Right lobe of liver (tissue), 6 donors: ENCODE measurements around the gene ACSL1. TPM values are rescaled to one million over a fixed set of nuclear protein-coding genes. Genes with fewer than 3 reads are reported as not detected.
A peak's percentile ranks its signal among the peaks of the same experiment; 100 is the strongest.

Source experiments
- ATAC-seq, 4 donors: fragments of 200-7000 bp; cut with Tn5 transposase; one replicate each; pipeline ENCODE4 v1.9.1; 2020; ENCODE audit warnings: mild to moderate bottlenecking in 4 of 4, moderate library complexity in 4 of 4
- DNase-seq, 3 donors: peaks; one replicate each; pipeline ENCODE4 v3.0.0-alpha.2; 2020
- H3K27ac ChIP-seq, 3 donors: fragments of 200-600 bp; one replicate each; pipeline ENCODE4 v1.8.0; 2022
- H3K27me3 ChIP-seq, 2 donors: fragments of 200-600 bp; one replicate each; pipeline ENCODE4 v1.8.0; 2022
- H3K36me3 ChIP-seq, 4 donors: fragments of 200-600 bp; sonication (generic) in 1 of 4; one replicate each; pipeline versions ENCODE4 v1.5.1 to v1.8.0; 2017 to 2022; ENCODE audit warnings: control low read depth in 1 of 4
- H3K4me1 ChIP-seq, 4 donors: fragments of 200-600 bp; sonication (generic) in 1 of 4; one replicate each; pipeline versions ENCODE4 v1.5.1 to v1.8.0; 2017 to 2022; ENCODE audit warnings: control low read depth in 1 of 4
- H3K4me3 ChIP-seq, 3 donors: fragments of 200-600 bp; one replicate each; pipeline ENCODE4 v1.8.0; 2022
- H3K9me3 ChIP-seq, 4 donors: fragments of 200-600 bp; sonication (generic) in 1 of 4; one replicate each; pipeline versions ENCODE4 v1.5.1 to v1.8.0; 2017 to 2022; ENCODE audit warnings: control low read depth in 1 of 4
- CTCF ChIP-seq, 4 donors: fragments of 200-600 bp in 3 of 4; fragments of 450-650 bp in 1 of 4; IDR thresholded peaks; one replicate each; pipeline versions ENCODE4 v1.5.1 to v1.8.0; 2016 to 2022; ENCODE audit warnings: antibody characterized with exemption in 4 of 4, mild to moderate bottlenecking in 2 of 4
- POLR2A ChIP-seq: fragments of 450-650 bp; IDR thresholded peaks from one replicate; pipeline ENCODE4 v1.6.1; 2017; ENCODE audit warnings: antibody characterized with exemption, mild to moderate bottlenecking
- WGBS: methylation state at CpG from one replicate; pipeline ENCODE4 v1.1.6; 2018; ENCODE audit warnings: low coverage, low lambda C conversion rate; ENCODE audit not compliant: insufficient coverage; ENCODE audit errors: missing lambda C conversion rate; 5-methylcytosine and 5-hydroxymethylcytosine counted together
- intact Hi-C, 2 donors: fragments of 100-400 bp; cut with DNase I; formaldehyde crosslinking; loops; one replicate each; pipeline versions ENCODE4 v1.11.2 to v1.14.1; 2022
- total RNA-seq, 6 experiments: library from RNA; depleted of rRNA in 2 of 6; stranded (reverse); fragments of >200 nt in 2 of 6; fragmentation: NEBNext Ultra II Directional in 3 of 6; extraction: Animal tissue kit (Norgen Biotek cat#: 25700) in 3 of 6; gene quantifications; one replicate each; pipeline versions ENCODE4 v1.1.0 to v1.2.4, GENCODE V29; 2016 to 2023
- donor health status: DM: no; HTN: yes; CAD: no.
- donor health status: DM: no; HTN: no; CAD: no.
- donor health status: DM: no; HTN: no; CAD: no.
- donor health status: DM: no; HTN: yes; CAD: no.
- donor health status: DM: no; HTN: yes; CAD: no.

The ACSL1 gene
- total RNA-seq, 6 experiments from 2014 or later: 544 to 1,154 (median 743) TPM

DNA sequence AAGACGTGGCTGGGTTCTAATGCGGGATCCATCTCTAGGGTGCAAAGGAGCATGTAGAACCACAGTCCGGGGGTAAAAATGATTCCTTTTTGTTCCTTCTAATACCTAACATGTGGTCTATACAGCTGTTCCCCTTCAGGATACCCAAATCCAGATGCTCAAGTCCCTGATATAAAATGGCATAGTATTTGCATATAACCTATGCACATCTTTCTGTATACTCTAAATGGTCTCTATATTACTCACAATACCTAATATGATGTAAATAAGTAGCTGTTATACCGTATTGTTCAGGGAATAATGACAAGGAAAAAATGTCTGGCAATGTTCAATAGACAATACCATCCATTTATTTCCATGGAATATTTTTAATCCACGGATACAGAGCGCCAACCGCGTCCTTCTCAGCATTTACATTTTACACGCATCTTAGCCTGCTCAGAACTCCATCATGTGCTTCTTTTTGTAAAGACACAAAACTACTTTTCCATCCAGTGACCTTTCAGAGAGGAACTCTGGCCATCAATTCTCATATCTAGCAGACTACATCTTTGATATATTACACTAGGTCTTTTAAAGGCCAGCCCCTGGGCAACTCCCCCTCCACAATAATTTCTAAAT is 31.9 kb downstream of the ACSL1 start:
- no peaks in the 10 kb centered on the region for H3K9me3 ChIP-seq
- no peak for DNase-seq
- H3K36me3 ChIP-seq: peaks cover 0 to 96% (median 38%) of the 10 kb centered on the region in 4 donors
- no peaks in the 10 kb centered on the region for H3K27me3 ChIP-seq
- WGBS: 85% methylated on average over 9 of the region's 9 CpGs
- H3K4me1 ChIP-seq: peaks cover 0 to 85% (median 5%) of the 10 kb centered on the region in 4 donors
- intact Hi-C loops: no loop called here
- H3K4me3 ChIP-seq: no peak overlapping the region
- peak overlapping the region in 1 of 3 donors; percentile 33 for H3K27ac ChIP-seq
- no peak for TF ChIP-seq CTCF (IDR thresholded peaks at IDR 0.05)
- no peak for TF ChIP-seq POLR2A
- ATAC-seq: no peak

DNA sequence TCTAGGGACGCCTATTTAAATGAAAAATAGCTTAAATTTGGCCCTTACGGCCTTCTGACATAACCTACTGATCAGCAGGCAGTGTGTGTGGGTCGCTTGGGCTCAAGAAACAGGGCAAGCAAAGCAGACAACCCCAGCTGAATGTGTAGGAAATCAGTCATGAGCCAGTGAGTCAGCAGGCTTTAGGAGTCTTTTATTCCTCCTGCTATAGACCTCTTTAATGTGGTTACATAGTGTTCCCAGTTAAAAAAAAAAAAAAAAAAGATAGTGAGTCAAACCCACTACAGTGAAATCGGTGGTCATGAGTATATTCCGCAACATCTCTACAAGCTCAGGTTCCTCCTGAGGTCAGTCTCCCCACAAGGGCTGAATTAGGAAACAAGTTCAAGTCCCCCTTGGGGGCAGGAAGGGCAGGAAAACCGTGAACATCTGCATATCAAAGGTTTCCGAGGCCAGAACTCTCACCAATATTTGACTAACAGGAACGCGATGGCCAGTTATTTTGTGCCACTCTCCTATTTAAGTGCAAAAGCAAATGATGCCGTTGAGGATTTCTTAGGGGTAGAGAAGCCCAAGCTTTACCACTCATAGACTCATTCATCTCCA is 32.7 kb downstream of the ACSL1 start:
- Histone ChIP-seq H3K4me1 (peaks cover 0 to 78% (median 2%) of the 10 kb centered on the region in 4 donors), H3K4me3 (no peak overlapping the region), H3K36me3 (peaks cover 0 to 96% (median 37%) of the 10 kb centered on the region in 4 donors), H3K27ac (peak overlapping the region in 2 of 3 donors; percentile 23 to 33), H3K9me3 (no peaks in the 10 kb centered on the region), H3K27me3 (no peaks in the 10 kb centered on the region)
- DNase-seq (no peak), ATAC-seq (peak in 3 of 4 donors; percentile 2 to 37 (median 13))
- intact Hi-C loops: no loop called here
- TF ChIP-seq POLR2A (no peak), CTCF (IDR thresholded peaks at IDR 0.05) (no peak)
- 44% methylated on average over 10 of the region's 10 CpGs for WGBS

DNA sequence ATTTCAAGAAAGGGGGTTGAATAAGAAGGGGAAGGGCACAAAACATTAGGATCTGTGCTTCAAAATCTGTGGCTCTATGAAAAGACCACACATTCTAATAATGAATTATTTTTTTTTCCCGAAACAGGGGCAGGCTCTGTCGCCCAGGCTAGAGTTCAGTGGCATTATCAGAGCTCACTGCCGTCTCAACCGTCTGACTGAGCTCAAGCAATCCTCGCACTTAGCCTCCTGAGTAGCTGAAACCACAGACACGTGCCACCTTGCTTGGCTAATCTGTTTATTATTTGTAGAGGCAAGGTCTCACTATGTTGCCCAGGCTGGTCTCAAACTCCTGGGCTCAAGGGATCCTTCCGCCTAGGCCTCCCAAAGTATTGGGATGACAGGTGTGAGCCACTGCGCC is 33.4 kb downstream of the ACSL1 start:
- H3K27ac ChIP-seq: peak overlapping the region in 2 of 3 donors; percentile 23 to 33
- H3K27me3 ChIP-seq: no peaks in the 10 kb centered on the region
- no peaks in the 10 kb centered on the region for H3K9me3 ChIP-seq
- 53% methylated on average over 8 of the region's 8 CpGs for WGBS
- no peak for TF ChIP-seq CTCF (IDR thresholded peaks at IDR 0.05)
- no peak for TF ChIP-seq POLR2A
- H3K36me3 ChIP-seq: peaks cover 0 to 96% (median 38%) of the 10 kb centered on the region in 4 donors
- H3K4me3 ChIP-seq: no peak overlapping the region
- DNase-seq: no peak
- peak in 3 of 4 donors; percentile 5 to 16 (median 12) for ATAC-seq
- intact Hi-C loops: no loop called here
- peaks cover 0 to 71% (median 0%) of the 10 kb centered on the region in 4 donors for H3K4me1 ChIP-seq

- H3K9me3 ChIP-seq: no peaks in the 10 kb centered on the region
Measured at GRCh38 chr4:184790826-184791225, 34.9 kb downstream of the ACSL1 start.

More at GRCh38 chr4:184790826-184791225, 34.9 kb downstream of the ACSL1 start:
- intact Hi-C loops: no loop called here
- Histone ChIP-seq H3K4me1 (peaks cover 0 to 56% (median 0%) of the 10 kb centered on the region in 4 donors), H3K4me3 (no peak overlapping the region), H3K27ac (peak overlapping the region in 1 of 3 donors; percentile 19), H3K27me3 (no peaks in the 10 kb centered on the region), H3K36me3 (peaks cover 0 to 97% (median 46%) of the 10 kb centered on the region in 4 donors)
- TF ChIP-seq CTCF (IDR thresholded peaks at IDR 0.05) (no peak), POLR2A (no peak)
- WGBS: 52% methylated on average over 3 of the region's 3 CpGs
- DNase-seq (no peak), ATAC-seq (no peak)
